GM20000 (cell line): ENCODE data around the gene SEC14L2.

Source experiments
- DNase-seq: peaks from one replicate; pipeline ENCODE4 v3.0.0; 2012; ENCODE audit warnings: low spot score
- CTCF ChIP-seq: IDR thresholded peaks from 2 replicates; pipeline ENCODE4 v1.5.1; 2012; ENCODE audit warnings: mild to moderate bottlenecking, control low read depth; ENCODE audit errors: extremely low read depth, missing control alignments

SEC14L2 gene

GRCh38 chr22:30404307-30404706 lies 7.5 kb downstream of the SEC14L2 start:
- no peak for DNase-seq
- no peak for TF ChIP-seq CTCF

- no peak for DNase-seq
- no peak for TF ChIP-seq CTCF
Measured at GRCh38 chr22:30405731-30406130, 8.9 kb downstream of the SEC14L2 start.

GRCh38 chr22:30406400-30406799 lies 9.6 kb downstream of the SEC14L2 start:
- DNase-seq, result no peak
- no peak for TF ChIP-seq CTCF

- TF ChIP-seq CTCF, result no peak
Measured at GRCh38 chr22:30408388-30409102, 11.7 kb downstream of the SEC14L2 start.

GRCh38 chr22:30411780-30412179 lies 15.0 kb downstream of the SEC14L2 start:
- no peak for TF ChIP-seq CTCF

More at GRCh38 chr22:30408388-30409102, 11.7 kb downstream of the SEC14L2 start:
- DNase-seq, result no peak

GRCh38 chr22:30413001-30413400 lies 16.2 kb downstream of the SEC14L2 start:
- TF ChIP-seq CTCF, result no peak
- DNase-seq, result no peak

More at GRCh38 chr22:30411780-30412179, 15.0 kb downstream of the SEC14L2 start:
- no peak for DNase-seq

- TF ChIP-seq CTCF, result no peak
- no peak for DNase-seq
Measured at GRCh38 chr22:30413745-30414524, 17.1 kb downstream of the SEC14L2 start.
